Measurements from ENCODE around the gene SS18. TPM values are rescaled to one million over a fixed set of nuclear protein-coding genes. Genes with fewer than 3 reads are reported as not detected.

Gene SS18
- total RNA-seq, 1 donor from 2014 or later, result 56.9 TPM

- no peak for ATAC-seq
Measured at GRCh38 chr18:26002375-26002910, 88.0 kb downstream of the SS18 start.

- ATAC-seq, result no peak
Measured at GRCh38 chr18:25998461-25998860, 92.0 kb downstream of the SS18 start.

- ATAC-seq, result no peak
Measured at GRCh38 chr18:25992566-25992965, 97.8 kb downstream of the SS18 start.

- ATAC-seq, result no peak
Measured at GRCh38 chr18:25990473-25990872, 99.9 kb downstream of the SS18 start.

GRCh38 chr18:25985707-25986394, 104.6 kb downstream of the SS18 start:
- ATAC-seq, result no peak

GRCh38 chr18:25983730-25984129, 106.7 kb downstream of the SS18 start:
- ATAC-seq, result no peak

- no peak for ATAC-seq
Measured at GRCh38 chr18:25982961-25983360, 107.5 kb downstream of the SS18 start.

- ATAC-seq, result no peak
Measured at GRCh38 chr18:25982153-25982552, 108.3 kb downstream of the SS18 start.

GRCh38 chr18:25979369-25980040, 110.9 kb downstream of the SS18 start:
- ATAC-seq, result no peak

GRCh38 chr18:25976554-25976953, 113.9 kb downstream of the SS18 start:
- ATAC-seq, result no peak

GRCh38 chr18:25974630-25975077, 115.8 kb downstream of the SS18 start:
- ATAC-seq, result no peak

Other genes starting within 250 kb of the SS18 start
- not detected for gene PSMA8, start 43.3 kb upstream of the SS18 start, total RNA-seq
- 3.3 TPM for gene TAF4B, start 135.8 kb upstream of the SS18 start, total RNA-seq